GM12878 (cell line): ENCODE results near the gene MTX1. TPM values are rescaled to one million over a fixed set of nuclear protein-coding genes. Genes with fewer than 3 reads are reported as not detected.

Source experiments
- ATAC-seq: fragments of 200-7000 bp; cut with Tn5 transposase; 3 replicates; pipeline ENCODE4 v1.9.1; 2020; ENCODE audit warnings: mild to moderate bottlenecking, moderate library complexity
- BruUV-seq: library from RNA; stranded (reverse); fragments of 400-500 nt; replicated peaks from 2 replicates; lab custom pipeline; 2021; lab: Mats Ljungman, UMichigan
- CTCF ChIA-PET: fragments of 300-600 bp; sonication (Branson Sonifier 250); formaldehyde crosslinking; extraction: SDS; loops from one replicate; lab custom pipeline; 2021; ENCODE audit warnings: inconsistent platforms; lab: Yijun Ruan, JAX
- POLR2A ChIA-PET: fragments of 350-600 bp; formaldehyde crosslinking; extraction: SDS; loops from one replicate; lab custom pipeline; 2021; ENCODE audit warnings: inconsistent platforms; lab: Charles Lee
- RAD21 ChIA-PET: fragments of 300-600 bp; sonication (Branson Sonifier 250); formaldehyde crosslinking; loops from one replicate; lab custom pipeline; 2023; ENCODE audit warnings: antibody characterized with exemption; ENCODE audit not compliant: unreplicated experiment; lab: Charles Lee
- SMC1A ChIA-PET: fragments of 300-600 bp; sonication (Branson Sonifier 250); formaldehyde crosslinking; loops from one replicate; lab custom pipeline; 2023; ENCODE audit not compliant: unreplicated experiment, uncharacterized antibody; lab: Charles Lee
- DNase-seq: peaks from one replicate; pipeline ENCODE4 v3.0.0-alpha.2; 2011; ENCODE audit warnings: low read depth, low spot score
- FAIRE-seq: peaks from 3 replicates; lab custom pipeline; 2011; peaks lifted over from hg19 to GRCh38; lab: Jason Lieb, UNC
- H2AFZ ChIP-seq: 2 replicates; pipeline ENCODE4 v1.6.0; 2011; ENCODE audit warnings: low read depth, low read length, control low read depth; ENCODE audit not compliant: control insufficient read depth
- H3K27ac ChIP-seq: 2 replicates; pipeline ENCODE4 v1.5.1; 2011; ENCODE audit warnings: control low read depth; ENCODE audit not compliant: control insufficient read depth, insufficient read depth
- H3K27me3 ChIP-seq, 2 experiments: replicated peaks in 1 of 2; 2 replicates each; pipeline versions ENCODE4 v1.6.0 to v1.6.1; 2011; ENCODE audit warnings: low read length in 1 of 2; ENCODE audit not compliant: control insufficient read depth in 2 of 2, insufficient read depth in 2 of 2
- H3K36me3 ChIP-seq, 2 experiments: 2 replicates each; pipeline ENCODE4 v1.5.1; 2011; ENCODE audit warnings: low read length in 1 of 2; ENCODE audit not compliant: control insufficient read depth in 2 of 2, insufficient read depth in 2 of 2
- H3K4me1 ChIP-seq: 2 replicates; pipeline ENCODE4 v1.6.1; 2011; ENCODE audit warnings: mild to moderate bottlenecking, low read length, moderate library complexity, mixed read lengths; ENCODE audit not compliant: control insufficient read depth, insufficient read depth
- H3K4me2 ChIP-seq: 2 replicates; pipeline ENCODE4 v1.6.0; 2011; ENCODE audit warnings: control low read depth; ENCODE audit not compliant: control insufficient read depth, insufficient read depth
- H3K4me3 ChIP-seq: fragments of 200-600 bp; sonication (generic); 2 replicates; pipeline ENCODE4 v1.5.1; 2016
- H3K79me2 ChIP-seq: 2 replicates; pipeline ENCODE4 v1.6.0; 2011; ENCODE audit warnings: low read length; ENCODE audit not compliant: control insufficient read depth, insufficient read depth
- H3K9ac ChIP-seq: 2 replicates; pipeline ENCODE4 v1.8.0; 2011; ENCODE audit warnings: low read length, control low read depth, mixed read lengths; ENCODE audit not compliant: control insufficient read depth, insufficient read depth
- H3K9me3 ChIP-seq: replicated peaks from 3 replicates; pipeline ENCODE4 v1.5.1; 2011; ENCODE audit warnings: mild to moderate bottlenecking, low read length; ENCODE audit not compliant: control insufficient read depth, insufficient read depth
- H4K20me1 ChIP-seq: 2 replicates; pipeline ENCODE4 v1.6.0; 2011; ENCODE audit not compliant: control insufficient read depth, insufficient read depth
- BRCA1 ChIP-seq: IDR thresholded peaks from 2 replicates; pipeline ENCODE4 v1.6.1; 2011; ENCODE audit warnings: low read depth, low read length, improper control_type of control experiment
- CBFB ChIP-seq: IDR thresholded peaks from 2 replicates; pipeline ENCODE4 v1.6.1; 2016; ENCODE audit warnings: antibody characterized with exemption, low read depth
- CHD1 ChIP-seq: IDR thresholded peaks from 2 replicates; pipeline ENCODE4 v1.6.1; 2012; ENCODE audit warnings: low read depth, low read length, improper control_type of control experiment
- CHD4 ChIP-seq: fragments of 200-600 bp; sonication (generic); IDR thresholded peaks from 2 replicates; pipeline ENCODE4 v1.6.1; 2016; ENCODE audit warnings: mild to moderate bottlenecking
- EGR1 ChIP-seq, 2 experiments: IDR thresholded peaks; 1 replicate in 1 of 2; 2 replicates in 1 of 2; pipeline ENCODE4 v1.6.1; 2011 to 2012; ENCODE audit warnings: low read depth in 2 of 2, low read length in 2 of 2, borderline replicate concordance in 1 of 2, mild to moderate bottlenecking in 1 of 2, moderate library complexity in 1 of 2
- FOXK2 ChIP-seq: fragments of 450-650 bp; IDR thresholded peaks from 2 replicates; pipeline ENCODE4 v1.6.1; 2017; ENCODE audit warnings: mild to moderate bottlenecking, moderate library complexity
- FOXM1 ChIP-seq: IDR thresholded peaks from 2 replicates; pipeline ENCODE4 v1.6.1; 2012; ENCODE audit warnings: low read depth, mild to moderate bottlenecking, inconsistent platforms, low read length, moderate library complexity
- HCFC1 ChIP-seq: fragments of 150-350 bp; IDR thresholded peaks from 2 replicates; pipeline ENCODE4 v1.6.1; 2014; ENCODE audit warnings: low read length
- HSF1 ChIP-seq: fragments of 150-350 bp; IDR thresholded peaks from 2 replicates; pipeline ENCODE4 v1.6.1; 2014; ENCODE audit warnings: mild to moderate bottlenecking, low read depth, low read length
- KLF5 ChIP-seq: fragments of 450-650 bp; IDR thresholded peaks from 2 replicates; pipeline ENCODE4 v1.6.1; 2014; ENCODE audit warnings: mild to moderate bottlenecking; ENCODE audit not compliant: partially characterized antibody
- MYC ChIP-seq: IDR thresholded peaks from 2 replicates; pipeline ENCODE4 v1.6.1; 2011; ENCODE audit warnings: mild to moderate bottlenecking, low read length, moderate library complexity, inconsistent platforms; ENCODE audit not compliant: insufficient read depth, insufficient replicate concordance, insufficient read length, severe bottlenecking
- NFXL1 ChIP-seq: fragments of 450-650 bp; IDR thresholded peaks from 2 replicates; pipeline ENCODE4 v1.6.1; 2017; ENCODE audit warnings: antibody characterized with exemption, mild to moderate bottlenecking, borderline replicate concordance
- PML ChIP-seq: IDR thresholded peaks from 2 replicates; pipeline ENCODE4 v1.6.1; 2012; ENCODE audit warnings: low read length, inconsistent platforms
- PRDM15 ChIP-seq: fragments of 450-650 bp; formaldehyde crosslinking; IDR thresholded peaks from 2 replicates; pipeline ENCODE4 v1.4.0; 2020; ENCODE audit warnings: mild to moderate bottlenecking, moderate library complexity
- SREBF1 ChIP-seq: IDR thresholded peaks from 2 replicates; pipeline ENCODE4 v1.6.1; 2012; ENCODE audit warnings: mild to moderate bottlenecking, low read length
- TCF12 ChIP-seq: IDR thresholded peaks from 2 replicates; pipeline ENCODE4 v1.6.1; 2011; ENCODE audit warnings: low read depth, mild to moderate bottlenecking, low read length
- TCF3 ChIP-seq: IDR thresholded peaks from 2 replicates; pipeline ENCODE4 v1.6.1; 2012; ENCODE audit warnings: low read depth, mild to moderate bottlenecking, low read length, borderline replicate concordance; ENCODE audit not compliant: insufficient read depth
- WGBS: methylation state at CpG from one replicate; pipeline ENCODE4 v1.1.6; 2016; ENCODE audit warnings: low lambda C conversion rate; ENCODE audit not compliant: insufficient replicate concordance, insufficient coverage; ENCODE audit errors: missing lambda C conversion rate; 5-methylcytosine and 5-hydroxymethylcytosine counted together
- in situ Hi-C: fragments of 300-500 bp; cut with MboI; formaldehyde crosslinking; loops from 9 replicates; pipeline ENCODE4 v1.14.3; 2018; ENCODE audit warnings: mixed read lengths
- intact Hi-C: fragments of 100-400 bp; cut with micrococcal nuclease; formaldehyde crosslinking; loops from one replicate; pipeline ENCODE4 v1.14.2; 2022; ENCODE audit not compliant: unreplicated experiment
- polyA plus RNA-seq, 11 experiments: library from polyadenylated mRNA; depleted of rRNA in 4 of 11; unstranded in 6 of 11; stranded (reverse) in 5 of 11; fragments of >200 nt; fragmentation: Nextera tagmentation in 4 of 11; fragmentation: Illumina TruSeq in 1 of 11; extraction: Ambion mirVana in 4 of 11; extraction: Trizol in 1 of 11; gene quantifications; 1 replicate in 1 of 11; 2 replicates in 10 of 11; pipeline versions ENCODE4 v1.2.1 to v1.2.3, GENCODE V29; 2011 to 2016; ENCODE audit warnings: inconsistent platforms in 2 of 11, missing spikeins in 2 of 11, low read depth in 1 of 11
- total RNA-seq, 4 experiments: library from RNA; depleted of rRNA in 3 of 4; stranded (reverse); fragments of >200 nt in 3 of 4; fragmentation: Illumina TruSeq in 1 of 4; extraction: Trizol in 1 of 4; gene quantifications; 2 replicates each; pipeline versions ENCODE4 v1.2.1 to v1.2.3, GENCODE V29; 2013 to 2021

MTX1 gene
- total and polyA plus RNA-seq, 10 of the 15 experiments (the other 5 are each of a cell fraction or from before 2014, with no cell fraction given) = 15.8 to 92.0 (median 49.1) TPM

GRCh38 chr1:155179112-155180031, 29.1 kb upstream of the MTX1 start:
- WGBS = 78% methylated on average over 31 of the region's 31 CpGs
- H4K20me1 ChIP-seq = no peaks in the 10 kb centered on the region
- H3K79me2 ChIP-seq = no peaks in the 10 kb centered on the region
- CTCF ChIA-PET = interaction anchor here (0.6 to 9.7 kb wide), 5 partner anchors 12 to 295 kb away, joined by 3 to 244 read pairs (median 4); partner anchors contain the start of gene THBS3
- BruUV-seq = no TSS peak
- SMC1A ChIA-PET = no interaction called here
- no peak overlapping the region for H3K9ac ChIP-seq
- in situ Hi-C loops = no loop called here
- ATAC-seq = no peak
- RAD21 ChIA-PET = no interaction called here
- no peak for DNase-seq
- intact Hi-C loops = no loop called here
- no peak overlapping the region for H2AFZ ChIP-seq
- H3K4me2 ChIP-seq = no peak overlapping the region
- no peaks in the 10 kb centered on the region for H3K9me3 ChIP-seq
- POLR2A ChIA-PET = no interaction called here
- no peaks in the 10 kb centered on the region for H3K36me3 ChIP-seq
- H3K4me1 ChIP-seq = peaks cover 13% of the 10 kb centered on the region
- H3K27ac ChIP-seq = no peak overlapping the region
- H3K4me3 ChIP-seq = no peak overlapping the region
- no peak for FAIRE-seq
- H3K27me3 ChIP-seq = no peaks in the 10 kb centered on the region
- TF ChIP-seq CHD4 = no peak
- no peak for TF ChIP-seq PRDM15 (CRISPR knock-in tag)
- TF ChIP-seq TCF3 = no peak
- no peak for TF ChIP-seq EGR1 (IDR thresholded peaks at IDR 0.05; ENCODE audit: borderline replicate concordance in 1 of 2, low read depth in 2 of 2, low read length in 2 of 2)
- no peak for TF ChIP-seq CHD1
- TF ChIP-seq TCF12 = no peak
- no peak for TF ChIP-seq KLF5
- TF ChIP-seq SREBF1 = no peak
- TF ChIP-seq NFXL1 = no peak
- TF ChIP-seq HSF1 = no peak
- no peak for TF ChIP-seq BRCA1
- no peak for TF ChIP-seq FOXK2
- no peak for TF ChIP-seq CBFB
- TF ChIP-seq FOXM1 = no peak
- TF ChIP-seq HCFC1 = no peak
- TF ChIP-seq PML = no peak
- TF ChIP-seq MYC = no peak
